HG03439 (cell line): ENCODE results near the gene POMGNT2.
"Not testable (repeated sequence)": the region's sequence is repeated elsewhere in the genome, so short reads cannot be mapped to it uniquely, and the experiment has no call there.

ENCODE experiments used
- ATAC-seq: cut with Tn5 transposase; IDR thresholded peaks from one replicate; pipeline ENCODE4 v1.9.1; 2021; ENCODE audit warnings: mild to moderate bottlenecking, moderate library complexity; ENCODE audit not compliant: unreplicated experiment

Gene POMGNT2

DNA sequence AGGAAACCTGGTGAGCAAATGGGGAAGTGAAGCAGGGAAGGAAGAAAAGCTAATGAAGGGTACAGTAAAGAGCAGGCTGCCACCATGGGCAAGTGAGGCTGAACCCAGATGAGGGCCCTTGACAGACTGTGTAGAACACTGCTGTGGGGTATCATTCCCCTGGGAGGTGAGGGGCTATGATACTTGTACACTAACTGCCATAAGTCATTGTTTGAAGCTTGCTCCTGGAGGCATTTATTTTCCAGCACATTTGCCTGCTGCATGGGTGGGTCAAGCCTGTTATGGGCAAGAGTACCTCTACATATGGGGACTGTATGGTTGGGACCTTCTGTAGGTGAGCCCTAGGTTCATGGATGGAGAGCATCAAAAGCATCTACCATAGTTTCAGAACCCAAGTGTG lies 57.4 kb downstream of the POMGNT2 start:
- ATAC-seq = no peak

DNA sequence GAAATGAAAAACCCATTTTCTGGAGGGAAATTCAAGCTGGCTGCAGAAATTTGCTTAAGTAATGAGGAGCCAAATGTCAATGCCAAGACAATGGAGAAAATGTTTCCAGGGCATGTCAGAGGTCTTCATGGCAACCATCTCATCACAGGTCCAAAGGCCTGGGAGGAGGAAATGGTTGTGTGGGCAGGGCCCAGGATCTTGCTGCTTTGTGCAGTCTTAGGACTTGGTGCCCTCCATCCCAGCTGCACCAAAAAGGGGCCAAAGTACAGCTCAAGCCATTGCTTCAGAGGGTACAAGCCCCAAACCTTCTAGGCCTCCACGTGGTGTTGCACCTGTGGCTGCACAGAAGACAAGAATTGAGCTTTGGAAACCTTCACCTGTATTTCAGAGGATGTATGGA lies 59.3 kb downstream of the POMGNT2 start:
- no peak for ATAC-seq

DNA sequence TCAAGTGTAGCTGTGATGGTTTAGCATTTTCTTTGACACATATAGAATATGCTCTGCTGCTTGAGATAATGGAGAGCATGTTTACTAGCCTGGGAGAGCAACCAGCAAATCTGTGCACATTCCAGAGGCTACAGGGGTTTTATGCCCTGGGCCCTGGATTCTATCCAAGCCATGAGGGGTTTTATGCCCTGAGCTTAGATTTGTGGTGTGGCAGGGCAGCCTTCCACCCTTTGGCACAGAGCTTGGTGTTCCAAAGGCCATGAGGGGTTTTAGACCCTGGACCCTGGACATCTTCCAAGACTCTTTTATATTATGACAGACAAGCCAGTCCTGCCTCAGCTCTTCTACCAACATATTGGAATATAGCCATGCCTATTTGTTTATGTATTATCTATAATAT lies 60.8 kb downstream of the POMGNT2 start:
- not testable (repeated sequence) for ATAC-seq

DNA sequence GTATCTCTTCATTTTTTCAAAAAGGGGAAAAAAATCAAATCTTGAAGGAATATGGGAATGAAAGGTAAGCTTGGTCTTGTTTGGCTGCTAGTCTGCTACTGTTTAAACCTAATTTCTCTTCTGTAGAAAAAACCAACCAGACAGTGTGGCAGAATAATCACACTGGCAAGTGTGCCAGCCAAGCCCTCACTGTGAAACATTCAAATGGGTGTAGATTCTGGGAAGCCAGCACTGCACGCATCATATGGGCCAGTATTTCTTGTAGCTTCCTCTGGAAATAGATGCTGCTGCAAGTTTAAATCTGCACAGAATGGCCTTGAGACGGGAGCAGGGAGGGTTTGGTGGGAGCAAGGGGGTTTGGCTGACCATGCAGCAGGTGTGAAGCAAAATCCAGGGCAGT lies 62.1 kb downstream of the POMGNT2 start:
- no peak for ATAC-seq

DNA sequence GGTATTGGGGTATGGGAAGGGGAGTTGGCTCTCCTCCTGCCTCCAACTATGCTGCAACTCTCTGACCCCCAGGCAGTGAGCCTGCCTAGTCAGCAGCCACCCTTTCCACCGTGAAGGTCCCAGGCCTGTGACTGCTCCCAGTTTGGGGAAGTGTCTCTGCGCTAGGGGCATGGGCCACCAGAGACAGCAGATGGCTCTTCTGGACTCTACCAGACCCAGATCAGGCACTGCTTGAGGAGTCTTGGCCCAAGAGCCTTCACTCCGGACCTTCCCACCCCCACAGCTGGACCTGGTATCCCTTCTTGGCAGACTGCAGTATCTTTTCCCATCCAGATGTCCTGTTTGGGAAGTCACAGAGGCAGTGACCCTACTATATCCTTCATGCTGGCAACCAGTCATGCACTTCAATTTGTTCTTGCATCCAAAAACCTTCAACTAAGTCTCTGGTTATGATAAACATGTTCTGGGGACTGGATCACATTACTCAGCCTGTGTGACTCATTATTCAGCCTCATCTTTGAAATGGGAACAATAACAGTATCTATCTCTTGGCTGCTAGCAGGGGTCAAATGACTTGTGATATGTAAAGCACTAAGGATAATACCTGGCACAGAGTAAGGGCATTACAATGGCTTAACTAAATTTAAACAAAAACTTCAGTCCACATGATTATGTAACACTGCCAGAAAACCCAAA lies 62.7 kb downstream of the POMGNT2 start:
- ATAC-seq = no peak

DNA sequence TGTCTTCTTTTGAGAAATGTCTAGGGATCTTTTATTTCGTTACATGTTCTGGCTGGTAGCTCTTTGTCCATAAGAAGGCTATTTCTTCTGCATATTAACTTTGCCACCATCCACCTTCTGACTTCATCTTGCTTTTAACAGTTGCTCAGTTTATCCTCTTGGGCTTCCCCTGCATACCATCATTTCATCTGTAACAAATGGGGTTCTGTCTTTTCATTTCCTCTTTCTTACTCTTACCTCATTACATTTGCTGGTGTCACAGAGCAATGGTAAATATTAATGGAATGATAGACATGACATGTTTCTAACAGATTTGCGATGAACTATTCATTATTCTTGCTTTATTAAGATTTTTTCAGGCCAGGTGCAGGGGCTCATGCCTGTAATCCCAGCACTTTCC lies 64.4 kb downstream of the POMGNT2 start:
- no peak for ATAC-seq

DNA sequence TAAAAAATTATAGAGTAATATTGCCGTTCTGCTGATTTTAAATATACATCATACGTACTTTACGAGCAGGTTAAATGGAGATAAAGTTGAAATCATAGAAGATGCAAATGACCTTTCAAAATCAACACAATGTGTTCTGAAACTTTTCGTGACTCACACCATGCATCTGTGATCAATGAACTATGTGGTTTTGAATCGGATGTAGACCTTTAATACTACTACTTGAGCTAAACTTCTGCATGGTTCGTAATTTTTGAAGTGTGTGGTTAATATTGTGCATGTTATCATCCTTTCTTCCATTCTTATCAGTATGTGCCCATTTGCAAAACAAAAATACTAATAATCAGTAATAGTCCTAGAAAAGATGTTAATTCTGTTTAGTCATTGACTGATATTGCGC lies 67.9 kb downstream of the POMGNT2 start:
- no peak for ATAC-seq

DNA sequence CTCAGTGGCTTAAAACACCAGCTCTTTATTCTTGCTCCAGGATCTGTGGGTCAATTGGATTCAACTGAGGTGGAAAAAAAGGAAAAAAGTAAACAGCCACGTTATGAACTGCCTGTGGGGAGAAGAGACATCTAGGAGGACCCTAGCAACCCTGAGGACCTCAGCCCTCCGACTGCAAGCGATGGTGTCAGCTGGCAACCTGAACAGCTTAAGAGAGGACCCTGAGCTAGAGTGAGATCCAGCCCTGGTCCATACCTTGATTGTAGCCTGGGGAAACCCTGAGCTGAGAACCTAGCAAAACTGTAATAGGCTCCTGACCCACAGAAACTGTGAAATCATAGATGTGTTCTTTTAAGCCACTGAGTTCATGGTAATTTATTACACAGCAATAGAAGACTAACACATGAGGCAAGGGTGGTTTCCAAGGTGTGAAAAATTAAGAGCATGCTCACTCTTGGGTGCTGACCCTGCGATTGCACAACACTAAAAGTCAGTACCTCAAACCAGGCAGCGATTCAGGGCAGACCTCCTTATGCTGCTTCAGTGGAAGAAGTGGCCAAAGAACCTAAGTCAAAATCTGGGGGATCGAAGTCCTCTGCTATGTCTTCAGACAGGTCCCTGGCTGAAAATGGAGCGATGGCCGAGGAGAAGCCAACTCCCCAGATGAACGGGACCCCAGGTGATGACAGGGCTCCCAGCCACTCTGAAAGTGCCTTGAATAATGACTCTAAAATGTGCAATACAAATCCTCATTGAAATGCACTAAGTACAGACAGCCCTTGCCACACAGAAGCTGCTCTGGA lies 69.1 kb downstream of the POMGNT2 start:
- no peak for ATAC-seq

DNA sequence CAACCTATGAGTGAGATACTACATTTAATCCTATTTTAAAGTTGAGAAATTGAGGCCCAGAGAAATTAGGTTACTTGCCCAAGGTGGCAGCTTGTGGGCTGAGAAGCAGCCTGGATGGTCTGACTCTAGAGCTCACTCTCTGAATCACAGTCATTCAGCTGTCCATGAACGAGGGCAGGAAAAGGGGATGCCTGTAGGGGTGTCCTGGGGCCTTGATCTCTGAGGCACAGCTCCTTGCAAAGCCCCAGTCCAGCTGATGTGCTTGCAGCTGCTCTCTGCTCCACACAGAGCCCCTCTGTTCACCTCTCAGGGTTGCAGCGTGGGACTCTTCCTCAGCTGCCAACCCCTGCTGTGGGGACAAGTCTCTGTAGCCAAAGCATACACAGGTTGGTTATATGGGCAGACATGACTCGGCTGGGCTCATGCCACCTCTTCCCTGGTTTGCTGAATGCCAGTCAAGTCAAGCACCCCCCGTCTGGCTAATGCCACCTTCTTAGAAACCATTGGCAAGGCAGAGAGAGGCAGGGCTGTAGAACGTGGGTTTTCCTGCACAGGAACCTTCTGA lies 70.0 kb downstream of the POMGNT2 start:
- no peak for ATAC-seq

DNA sequence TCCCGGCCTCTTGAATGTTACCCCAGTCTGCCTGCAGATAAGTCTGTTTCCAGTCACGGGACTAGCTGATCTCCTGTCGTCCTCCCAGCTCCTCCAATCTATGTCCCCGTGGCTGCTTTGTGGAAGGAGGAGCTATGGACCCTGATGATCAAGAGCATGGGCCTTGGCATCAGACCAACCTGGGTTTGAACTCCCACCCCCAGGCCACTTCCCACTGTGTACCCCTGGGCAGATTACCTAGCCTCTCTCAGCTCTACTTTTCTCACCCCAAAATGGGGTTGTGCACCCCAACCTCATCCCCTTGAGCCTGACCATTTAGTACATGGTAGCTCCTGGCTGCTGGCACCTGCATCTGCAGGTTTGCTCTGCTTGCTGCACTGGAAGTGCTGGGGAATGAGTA lies 71.0 kb downstream of the POMGNT2 start:
- ATAC-seq = no peak

DNA sequence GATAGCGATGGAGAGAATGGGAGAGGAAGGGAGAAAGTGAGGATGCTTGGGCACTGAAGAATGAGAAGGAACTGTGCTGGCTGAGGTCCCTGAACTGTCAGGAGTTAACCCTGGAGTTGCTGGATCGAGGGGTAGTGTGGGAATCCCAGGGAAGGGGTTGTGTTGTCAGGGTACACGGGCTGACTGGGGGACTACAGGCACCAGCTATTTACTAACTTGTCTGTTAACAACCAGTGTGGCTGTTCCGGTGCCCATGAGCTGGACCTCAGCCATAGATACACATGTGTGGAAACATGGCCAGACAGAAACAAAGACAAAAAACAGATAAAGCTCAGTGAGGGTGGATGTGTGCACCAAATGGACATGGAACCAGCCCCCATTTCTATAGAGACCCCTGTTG lies 71.7 kb downstream of the POMGNT2 start:
- no peak for ATAC-seq

DNA sequence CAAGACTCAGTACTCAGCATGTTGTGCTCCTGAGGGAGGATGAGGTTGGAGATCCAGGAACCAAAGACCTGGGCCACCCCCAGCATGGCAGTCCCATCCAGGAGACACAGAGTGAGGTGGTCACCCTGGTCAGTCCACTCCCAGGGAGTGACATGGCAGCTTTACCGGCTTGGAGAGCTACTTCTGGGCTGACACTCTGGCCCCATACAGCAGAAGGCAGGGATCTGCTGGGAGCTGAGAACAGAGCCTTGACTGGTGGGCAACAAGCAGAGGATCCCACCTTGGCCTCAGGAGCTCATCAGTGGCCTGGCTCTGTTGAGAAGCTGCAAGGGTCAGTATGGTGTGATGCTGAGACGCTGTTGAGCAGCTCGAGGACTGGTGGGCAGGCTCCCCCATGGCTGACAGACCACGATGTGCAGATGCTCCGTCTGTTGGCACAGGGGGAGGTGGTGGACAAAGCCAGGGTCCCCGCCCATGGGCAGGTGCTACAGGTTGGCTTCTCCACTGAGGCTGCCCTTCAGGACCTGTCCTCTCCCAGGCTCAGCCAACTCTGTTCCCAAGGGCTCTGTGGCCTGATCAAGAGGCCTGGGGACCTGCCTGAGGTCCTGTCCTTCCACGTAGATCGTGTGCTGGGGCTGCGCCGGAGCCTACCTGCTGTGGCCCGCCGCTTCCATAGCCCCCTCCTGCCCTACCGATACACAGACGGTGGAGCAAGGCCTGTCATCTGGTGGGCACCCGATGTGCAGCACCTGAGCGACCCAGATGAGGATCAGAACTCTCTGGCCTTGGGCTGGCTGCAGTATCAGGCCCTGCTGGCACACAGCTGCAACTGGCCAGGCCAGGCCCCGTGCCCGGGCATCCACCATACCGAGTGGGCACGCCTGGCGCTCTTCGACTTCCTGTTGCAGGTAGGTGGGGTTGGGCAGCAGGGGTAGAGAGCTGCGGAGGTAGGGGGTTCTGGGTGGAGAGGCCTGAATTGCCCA lies 72.9 kb downstream of the POMGNT2 start:
- no peak for ATAC-seq

DNA sequence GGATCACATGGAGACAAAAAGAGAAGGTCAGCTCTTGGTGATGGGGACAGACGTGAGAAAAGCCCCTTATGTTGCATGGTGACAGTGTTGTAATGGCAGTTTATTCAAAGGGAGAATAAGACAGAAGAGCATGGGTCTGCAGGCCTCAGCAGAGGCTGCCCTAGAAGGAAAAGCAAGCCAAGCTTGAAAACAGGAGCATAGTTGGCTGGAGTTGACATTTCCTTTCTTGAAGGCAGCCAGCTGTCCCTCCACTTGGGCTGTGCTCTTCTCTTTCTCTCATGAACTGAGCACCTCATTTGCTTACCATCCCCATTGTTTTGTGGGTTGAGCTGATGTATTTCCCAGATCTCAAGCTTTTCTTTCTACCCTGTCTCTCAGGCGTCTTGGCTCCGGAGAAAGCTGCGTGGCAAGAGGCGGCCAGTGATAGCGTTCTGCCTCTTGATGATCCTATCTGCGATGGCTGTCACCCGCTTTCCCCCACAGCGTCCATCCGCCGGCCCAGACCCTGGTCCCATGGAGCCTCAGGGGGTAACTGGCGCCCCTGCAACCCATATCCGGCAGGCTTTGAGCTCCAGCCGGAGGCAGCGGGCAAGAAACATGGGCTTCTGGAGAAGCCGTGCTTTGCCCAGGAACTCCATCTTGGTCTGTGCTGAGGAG lies 73.9 kb downstream of the POMGNT2 start:
- no peak for ATAC-seq

DNA sequence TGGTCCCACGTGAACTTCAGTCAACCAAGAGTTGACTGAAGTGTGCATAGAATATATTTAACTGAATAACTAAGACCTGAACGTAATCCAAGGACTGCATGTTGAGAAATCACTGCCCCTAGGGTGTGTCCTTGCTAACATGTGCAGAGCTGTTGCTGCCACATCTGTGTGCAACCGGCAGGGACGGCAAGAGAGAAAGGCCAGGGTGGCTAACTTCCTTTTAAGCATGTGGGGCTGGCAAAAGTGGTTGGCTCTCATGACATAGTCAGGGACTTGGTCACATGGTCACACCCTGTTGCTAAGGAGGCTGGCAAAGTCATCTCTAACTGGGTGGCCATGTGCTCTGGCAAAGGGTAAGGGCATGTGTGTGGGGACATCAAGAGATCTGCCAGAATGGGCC lies 74.4 kb downstream of the POMGNT2 start:
- ATAC-seq = no peak

DNA sequence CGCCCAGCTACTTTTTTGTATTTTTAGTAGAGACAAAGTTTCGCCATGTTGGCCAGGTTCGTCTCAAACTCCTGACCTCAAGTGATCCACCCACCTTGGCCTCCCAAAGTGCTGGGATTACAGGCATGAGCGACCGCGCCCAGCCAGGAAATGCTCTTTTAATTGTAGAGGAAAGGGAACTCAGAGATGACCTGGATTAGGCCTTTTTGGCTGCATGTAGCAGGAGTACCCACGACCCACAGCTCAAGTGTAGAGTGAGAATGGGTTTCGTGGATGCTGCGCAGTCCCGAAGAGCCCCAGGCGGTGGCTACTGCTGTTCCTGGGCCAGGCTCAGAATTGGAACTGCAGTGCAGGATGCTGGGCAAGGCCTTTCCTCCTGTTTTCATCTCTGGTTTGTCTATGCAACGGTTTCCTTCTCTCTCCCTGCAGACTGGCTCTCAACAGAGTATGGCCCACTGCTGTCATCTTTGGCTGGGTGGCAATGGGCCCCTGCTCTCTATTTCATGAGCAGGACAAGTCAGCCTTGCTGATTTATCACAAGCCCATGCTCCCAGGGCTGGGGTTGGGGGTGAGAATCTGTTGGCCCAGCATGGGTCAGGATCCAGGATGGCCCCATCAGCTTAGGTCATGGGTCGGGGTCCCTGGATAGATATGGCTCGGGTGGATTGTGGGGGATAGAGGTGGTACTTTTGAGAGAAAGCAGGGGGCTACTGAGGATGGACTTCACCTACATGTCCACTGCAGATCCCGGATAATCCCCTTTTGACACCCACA lies 75.5 kb downstream of the POMGNT2 start:
- ATAC-seq = no peak
